Measurements from ENCODE around the gene ACTR2. TPM values are rescaled to one million over a fixed set of nuclear protein-coding genes. Genes with fewer than 3 reads are reported as not detected.

The ACTR2 gene
- total and polyA plus RNA-seq, 3 donors from 2014 or later, result 49.2 to 80.1 (median 56.6) TPM

- no peak overlapping the region for H3K27ac ChIP-seq
- 79 to 88% methylated on average over 3 of the region's 3 CpGs for WGBS, 2 donors
- TF ChIP-seq CTCF (IDR thresholded peaks at IDR 0.05), result no peak
- TF ChIP-seq POLR2A (IDR thresholded peaks at IDR 0.05), result no peak
- no peaks in the 10 kb centered on the region for H3K36me3 ChIP-seq (ENCODE audit: low read depth, missing control alignments)
- intact Hi-C loops (cut with DNase I; ENCODE audit: low total_unique reads), result loop anchor here (5.0 kb wide), 1 partner anchor 171 kb away; the partner anchor contains the start of gene SPRED2
- DNase-seq, result no peak
- no peaks in the 10 kb centered on the region for H3K27me3 ChIP-seq
- no peak overlapping the region for H3K4me3 ChIP-seq
- no peaks in the 10 kb centered on the region for H3K4me1 ChIP-seq
- H3K9me3 ChIP-seq, result no peaks in the 10 kb centered on the region
Measured at GRCh38 chr2:65261676-65262075, 34.0 kb downstream of the ACTR2 start.

- 88 to 98% methylated on average over 1 of the region's 1 CpG for WGBS, 2 donors
- TF ChIP-seq CTCF (IDR thresholded peaks at IDR 0.05) (no peak), POLR2A (IDR thresholded peaks at IDR 0.05) (no peak)
- H3K9me3 ChIP-seq, result no peaks in the 10 kb centered on the region
Measured at GRCh38 chr2:65263262-65263661, 35.6 kb downstream of the ACTR2 start.

GRCh38 chr2:65263986-65264385, 36.4 kb downstream of the ACTR2 start:
- no peaks in the 10 kb centered on the region for H3K36me3 ChIP-seq (ENCODE audit: low read depth, missing control alignments)
- 85% methylated on average over 7 of the region's 7 CpGs for WGBS, 2 donors

More at GRCh38 chr2:65263262-65263661, 35.6 kb downstream of the ACTR2 start:
- Histone ChIP-seq H3K27me3 (no peaks in the 10 kb centered on the region), H3K36me3 (ENCODE audit: low read depth, missing control alignments) (no peaks in the 10 kb centered on the region), H3K27ac (no peak overlapping the region), H3K4me1 (no peaks in the 10 kb centered on the region), H3K4me3 (no peak overlapping the region)
- intact Hi-C loops (cut with DNase I; ENCODE audit: low total_unique reads), result loop anchor here (5.0 kb wide), 1 partner anchor 169 kb away; the partner anchor contains the start of gene SPRED2
- no peak for DNase-seq

GRCh38 chr2:65264821-65265670, 37.4 kb downstream of the ACTR2 start:
- no peaks in the 10 kb centered on the region for H3K9me3 ChIP-seq
- DNase-seq, result no peak
- TF ChIP-seq CTCF (IDR thresholded peaks at IDR 0.05) (peak; percentile 65 to 77 (median 77)), POLR2A (IDR thresholded peaks at IDR 0.05) (no peak)
- no peaks in the 10 kb centered on the region for H3K27me3 ChIP-seq
- H3K27ac ChIP-seq, result no peak overlapping the region
- no peaks in the 10 kb centered on the region for H3K36me3 ChIP-seq (ENCODE audit: low read depth, missing control alignments)
- no peaks in the 10 kb centered on the region for H3K4me1 ChIP-seq
- no peak overlapping the region for H3K4me3 ChIP-seq
- intact Hi-C loops (cut with DNase I; ENCODE audit: low total_unique reads), result loop anchor here (5.0 kb wide), 1 partner anchor 167 kb away; the partner anchor contains the start of gene SPRED2
- WGBS, 2 donors, result 43 to 51% methylated on average over 8 of the region's 8 CpGs

More at GRCh38 chr2:65263986-65264385, 36.4 kb downstream of the ACTR2 start:
- Histone ChIP-seq H3K4me1 (no peaks in the 10 kb centered on the region), H3K27me3 (no peaks in the 10 kb centered on the region), H3K9me3 (no peaks in the 10 kb centered on the region), H3K27ac (no peak overlapping the region), H3K4me3 (no peak overlapping the region)
- TF ChIP-seq POLR2A (IDR thresholded peaks at IDR 0.05), result no peak
- TF ChIP-seq CTCF (IDR thresholded peaks at IDR 0.05), result no peak
- intact Hi-C loops (cut with DNase I; ENCODE audit: low total_unique reads), result loop anchor here (5.0 kb wide), 1 partner anchor 168 kb away; the partner anchor contains the start of gene SPRED2
- DNase-seq, result no peak
